Pancreas (tissue), 10 donors: Measurements from ENCODE around the gene MSS51. TPM values are rescaled to one million over a fixed set of nuclear protein-coding genes. Genes with fewer than 3 reads are reported as not detected.

Experiments
- ATAC-seq, 4 donors: fragments of 200-7000 bp; cut with Tn5 transposase; one replicate each; pipeline versions ENCODE4 v1.8.0 to v1.9.1; 2020; ENCODE audit warnings: mild to moderate bottlenecking in 4 of 4, moderate library complexity in 4 of 4
- DNase-seq, 6 donors: peaks; one replicate each; pipeline ENCODE4 v3.0.0-alpha.2; 2020
- FAIRE-seq: peaks from 2 replicates; lab custom pipeline; 2012; peaks lifted over from hg19 to GRCh38; lab: Jason Lieb, UNC
- H3K27ac ChIP-seq, 4 donors: fragments of 200-600 bp; sonication (generic); 1 replicate in 3 of 4; 2 replicates in 1 of 4; pipeline versions ENCODE4 v1.5.0 to v1.8.0; 2020
- H3K27me3 ChIP-seq, 4 donors: fragments of 200-600 bp; one replicate each; pipeline ENCODE4 v1.8.0; 2021
- H3K36me3 ChIP-seq, 3 donors: fragments of 200-600 bp; sonication (generic) in 1 of 3; one replicate each; pipeline versions ENCODE4 v1.5.0 to v1.8.0; 2020 to 2021
- H3K4me1 ChIP-seq, 3 donors: fragments of 200-600 bp; one replicate each; pipeline ENCODE4 v1.8.0; 2021
- H3K4me3 ChIP-seq, 4 donors: fragments of 200-600 bp; sonication (generic) in 2 of 4; one replicate each; pipeline versions ENCODE4 v1.5.0 to v1.8.0; 2020 to 2021
- H3K9me3 ChIP-seq, 4 donors: fragments of 200-600 bp; one replicate each; pipeline ENCODE4 v1.8.0; 2021
- CTCF ChIP-seq, 4 donors: fragments of 200-600 bp; sonication (generic) in 3 of 4; IDR thresholded peaks; one replicate each; pipeline versions ENCODE4 v1.5.0 to v1.8.0; 2021; ENCODE audit warnings: antibody characterized with exemption in 4 of 4
- WGBS, 2 donors: extraction: QIAGEN DNeasy Blood & Tissue Kit; methylation state at CpG; one replicate each; pipeline ENCODE4 v1.1.7; 2013; 5-methylcytosine and 5-hydroxymethylcytosine counted together
- intact Hi-C, 3 donors: fragments of 100-400 bp; cut with DNase I; formaldehyde crosslinking; loops; one replicate each; pipeline versions ENCODE4 v1.11.1 to v1.14.2; 2022
- polyA plus RNA-seq, 2 donors: library from polyadenylated mRNA; stranded (reverse); fragments of 200-250 nt; gene quantifications; one replicate each; pipeline ENCODE4 v1.2.3, GENCODE V29; 2013
- total RNA-seq, 6 donors: library from RNA; stranded (reverse); fragmentation: NEBNext Ultra II Directional in 4 of 6; extraction: Animal tissue kit (Norgen Biotek cat#: 25700) in 4 of 6; gene quantifications; one replicate each; pipeline versions ENCODE4 v1.2.1 to v1.2.4, GENCODE V29; 2021 to 2023
- donor health status: healthy with polysubstance abuse.
- donor health status: DM: no; HTN: no; CAD: no; lungs with moderate emphysema.
- donor health status: DM: no; HTN: no; CAD: no.
- donor health status: control.
- donor health status: control.
- donor health status: Bipolar disorder and iron deficiency.
- donor health status: DM: yes; HTN: yes; CAD: no.
- donor health status: DM: no; HTN: no; CAD: no.
- donor health status: DM: no; HTN: no; CAD: no.
- donor health status: DM: yes; HTN: yes; CAD: no.

MSS51 gene
- total RNA-seq (1 to 10 TPM in 3 of 6 donors, under 1 TPM in 3; 0.28 to 1.3 (median 1.0) TPM), polyA plus RNA-seq (1 to 10 TPM; 2.0 to 2.6 TPM)

GRCh38 chr10:73433538-73433867, at the start of gene MSS51:
Gene MSS51 (minus strand): TSS chr10:73433561. CDS start chr10:73428284, 5,277 bp downstream.
- no peak for FAIRE-seq
- Histone ChIP-seq H3K36me3 (peaks cover 0 to 5% (median 0%) of the 10 kb centered on the region in 3 donors), H3K27ac (no peak within 1 kb of the TSS), H3K4me3 (no peak within 1 kb of the TSS), H3K4me1 (no peaks in the 10 kb centered on the region), H3K27me3 (no peaks in the 10 kb centered on the region), H3K9me3 (no peaks in the 10 kb centered on the region)
- TF ChIP-seq CTCF (IDR thresholded peaks at IDR 0.05) = no peak
- no peak for DNase-seq
- ATAC-seq = no peak
- intact Hi-C loops = no loop called here

- ATAC-seq = no peak
- no peak for TF ChIP-seq CTCF (IDR thresholded peaks at IDR 0.05)
Observed at GRCh38 chr10:73480158-73480557, 46.8 kb upstream of the MSS51 start.

DNA sequence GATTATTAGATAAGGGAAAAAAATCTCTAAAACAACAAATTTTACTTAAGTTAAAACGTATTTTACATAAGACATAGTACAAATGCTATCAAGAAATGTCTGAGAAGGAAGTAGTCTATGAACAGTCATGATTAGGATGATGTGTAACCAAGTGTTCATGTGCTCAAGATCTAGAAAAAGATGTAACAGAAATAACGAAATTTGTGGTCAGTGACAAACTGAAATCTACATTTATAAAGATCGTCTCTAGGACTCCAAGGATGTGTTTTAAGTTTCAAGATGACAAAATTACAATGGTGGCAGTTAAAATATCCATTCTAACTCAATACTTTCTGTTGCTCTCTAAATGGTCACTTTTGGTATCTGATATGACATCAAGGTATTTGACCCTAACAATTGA, 45.3 kb upstream of the MSS51 start:
- Histone ChIP-seq H3K27me3 (no peaks in the 10 kb centered on the region), H3K27ac (no peak overlapping the region), H3K4me3 (no peak overlapping the region), H3K36me3 (peaks cover 0 to 19% (median 4%) of the 10 kb centered on the region in 3 donors), H3K9me3 (no peaks in the 10 kb centered on the region), H3K4me1 (no peaks in the 10 kb centered on the region)
- no peak for TF ChIP-seq CTCF (IDR thresholded peaks at IDR 0.05)
- ATAC-seq (no peak), FAIRE-seq (no peak), DNase-seq (no peak)
- WGBS, 2 donors = 82 to 86% methylated on average over 3 of the region's 3 CpGs
- intact Hi-C loops = no loop called here

More at GRCh38 chr10:73480158-73480557, 46.8 kb upstream of the MSS51 start:
- FAIRE-seq = no peak
- no peak overlapping the region for H3K4me3 ChIP-seq
- DNase-seq = no peak
- no peaks in the 10 kb centered on the region for H3K9me3 ChIP-seq
- H3K4me1 ChIP-seq = no peaks in the 10 kb centered on the region
- no peak overlapping the region for H3K27ac ChIP-seq
- H3K27me3 ChIP-seq = no peaks in the 10 kb centered on the region
- intact Hi-C loops = no loop called here
- 83 to 91% methylated on average over 7 of the region's 7 CpGs for WGBS, 2 donors
- peaks cover 0 to 18% (median 0%) of the 10 kb centered on the region in 3 donors for H3K36me3 ChIP-seq

DNA sequence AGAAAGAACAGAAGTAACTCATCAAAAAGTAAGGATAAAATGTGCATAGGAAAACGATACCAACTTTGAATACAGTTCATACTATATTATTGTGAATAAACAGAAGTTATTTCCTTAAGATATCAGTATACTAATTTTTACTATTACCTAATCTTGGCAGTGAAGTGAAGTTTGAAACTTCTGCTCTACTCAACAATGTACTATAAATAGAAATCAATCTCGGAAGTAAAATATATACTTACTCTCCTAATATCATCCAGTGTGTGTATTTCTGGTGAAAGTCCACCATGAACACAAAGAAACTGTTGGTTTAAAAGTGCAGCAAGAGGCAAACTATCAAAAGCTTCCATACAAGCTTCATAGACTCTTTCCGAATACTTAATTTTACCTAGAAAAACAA, 37.9 kb upstream of the MSS51 start:
- intact Hi-C loops = no loop called here
- H3K4me3 ChIP-seq = no peak overlapping the region
- no peaks in the 10 kb centered on the region for H3K27me3 ChIP-seq
- no peak for FAIRE-seq
- H3K27ac ChIP-seq = no peak overlapping the region
- H3K9me3 ChIP-seq = no peaks in the 10 kb centered on the region
- no peak for TF ChIP-seq CTCF (IDR thresholded peaks at IDR 0.05)
- peaks cover 0 to 30% (median 15%) of the 10 kb centered on the region in 3 donors for H3K36me3 ChIP-seq
- 54% methylated on average over 3 of the region's 3 CpGs for WGBS, 2 donors
- H3K4me1 ChIP-seq = no peaks in the 10 kb centered on the region
- no peak for DNase-seq
- ATAC-seq = no peak

GRCh38 chr10:73469579-73469978, 36.2 kb upstream of the MSS51 start:
- DNase-seq = no peak
- H3K27me3 ChIP-seq = no peaks in the 10 kb centered on the region
- H3K9me3 ChIP-seq = no peaks in the 10 kb centered on the region
- no peak for FAIRE-seq
- no peak for TF ChIP-seq CTCF (IDR thresholded peaks at IDR 0.05)
- no peak overlapping the region for H3K4me3 ChIP-seq
- intact Hi-C loops = no loop called here
- no peak for ATAC-seq
- no peaks in the 10 kb centered on the region for H3K4me1 ChIP-seq
- peaks cover 0 to 27% (median 12%) of the 10 kb centered on the region in 3 donors for H3K36me3 ChIP-seq
- H3K27ac ChIP-seq = no peak overlapping the region
